ENCODE results near the gene HNRNPA1.
"Not testable (repeated sequence)": the region's sequence is repeated elsewhere in the genome, so short reads cannot be mapped to it uniquely, and the experiment has no call there.

HNRNPA1 gene

DNA sequence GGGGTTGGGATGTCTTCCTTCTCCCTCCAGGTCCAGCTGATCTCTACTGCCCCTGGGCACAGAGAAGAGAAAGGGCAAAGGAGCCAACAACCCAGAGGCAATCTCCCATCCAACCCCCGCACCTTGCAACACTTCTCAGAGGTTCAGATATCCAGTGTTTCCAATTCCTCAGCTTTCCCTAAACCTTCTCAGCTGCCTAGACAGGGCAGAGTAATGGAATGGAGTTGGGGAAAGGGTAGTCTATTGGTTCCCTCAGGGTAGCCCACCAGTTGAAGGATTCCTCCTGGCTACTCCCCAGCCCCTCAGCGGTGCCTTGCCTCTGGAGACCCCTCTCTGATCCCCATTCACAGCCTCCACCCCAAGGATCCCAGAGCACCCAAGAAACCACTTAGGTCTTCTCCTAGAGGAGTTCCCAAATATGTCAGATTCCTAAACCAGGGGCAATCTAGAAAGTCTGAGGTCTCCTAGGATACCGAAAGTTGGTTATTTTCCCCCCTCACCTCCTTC, 19.8 kb downstream of the HNRNPA1 start:
- no peak for DNase-seq

DNA sequence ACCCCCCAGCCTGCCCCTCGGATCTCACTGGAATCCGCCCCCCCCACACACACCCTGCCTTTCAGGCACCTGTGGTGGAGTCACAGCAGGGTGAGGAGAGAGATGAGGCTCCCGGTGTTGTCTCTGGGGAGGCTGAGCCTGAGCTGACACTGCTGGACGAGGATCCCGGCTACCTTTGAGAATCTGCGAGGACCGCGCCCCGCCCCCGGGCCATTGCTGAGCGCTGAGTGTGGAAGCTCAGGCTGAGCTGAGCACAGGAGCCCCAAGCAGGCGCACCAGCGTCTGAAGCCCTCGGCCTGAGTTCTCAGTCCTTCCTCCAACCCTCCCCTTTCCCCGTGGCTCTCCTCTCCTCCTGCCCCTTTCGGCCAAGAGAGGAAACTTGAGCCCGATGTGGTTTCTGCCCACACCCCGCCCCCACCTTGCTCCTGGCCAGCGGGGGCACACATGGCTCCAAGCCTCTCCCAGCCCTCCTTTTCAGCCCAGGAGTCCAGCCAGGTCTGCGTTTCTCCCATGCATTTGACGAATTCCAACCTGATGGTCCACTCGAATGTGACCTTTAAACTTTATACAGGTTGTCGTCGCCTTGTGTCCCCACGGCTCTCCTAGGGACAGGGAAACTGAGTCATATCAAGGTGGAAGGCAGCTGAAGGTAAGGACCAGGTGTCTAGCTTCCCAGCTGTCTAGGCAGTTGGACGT, 20.4 kb downstream of the HNRNPA1 start, which contains the start of gene NFE2:
Gene NFE2, minus strand, starts transcription at position 284 of the 696 bp plus-strand sequence. CDS start 5,767 bp downstream, outside the sequence.
- DNase-seq: no peak

DNA sequence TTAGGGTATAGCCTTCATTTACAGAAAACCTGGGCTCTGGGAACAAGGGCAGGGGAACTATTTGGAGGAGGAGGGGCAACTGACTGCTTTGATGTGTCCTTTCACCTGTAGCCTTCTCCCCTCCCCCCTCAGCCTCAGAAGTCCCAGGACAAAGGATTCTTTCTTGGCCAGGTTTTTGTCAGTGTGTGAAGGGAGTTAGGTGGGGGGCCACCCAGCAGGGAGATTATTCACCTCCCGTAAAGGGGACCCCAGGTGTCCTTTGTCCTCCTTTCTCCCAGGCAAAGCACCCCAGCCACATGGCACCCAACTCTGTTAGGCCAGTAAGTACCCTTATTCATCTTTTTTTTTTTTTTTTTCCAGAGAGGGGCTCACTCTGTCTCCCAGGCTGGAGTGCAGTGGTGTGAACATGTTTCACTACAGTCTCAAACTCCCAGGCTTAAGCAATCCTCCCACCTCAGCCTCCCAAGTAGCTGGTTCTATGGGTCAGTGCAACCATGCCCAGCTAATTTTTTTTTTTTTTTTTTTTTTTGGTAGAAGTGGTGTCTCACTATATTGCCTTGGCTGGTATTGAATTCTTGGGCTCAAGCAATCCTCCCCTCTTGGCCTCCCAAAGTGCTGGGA, 21.0 kb downstream of the HNRNPA1 start:
- no peak for DNase-seq

DNA sequence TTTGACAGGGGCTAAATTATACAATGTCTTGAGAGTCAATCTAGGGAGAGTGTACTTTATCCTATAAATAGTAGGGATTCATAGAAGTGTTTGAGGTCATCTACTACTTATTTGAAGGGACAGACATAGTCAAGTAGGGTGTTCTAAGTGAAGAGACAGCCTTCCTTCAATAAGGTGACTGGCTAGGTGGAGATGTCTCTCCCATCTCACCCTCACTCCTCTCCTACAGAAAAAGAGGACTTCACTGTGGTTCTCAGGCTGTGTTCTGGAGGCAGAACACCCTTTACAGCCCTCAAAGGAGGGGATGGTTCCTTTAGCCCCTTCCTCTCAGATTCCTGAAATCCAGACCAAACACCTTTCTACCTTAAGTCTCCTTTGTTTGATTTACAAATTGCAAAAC, 23.1 kb downstream of the HNRNPA1 start:
- no peak for DNase-seq

DNA sequence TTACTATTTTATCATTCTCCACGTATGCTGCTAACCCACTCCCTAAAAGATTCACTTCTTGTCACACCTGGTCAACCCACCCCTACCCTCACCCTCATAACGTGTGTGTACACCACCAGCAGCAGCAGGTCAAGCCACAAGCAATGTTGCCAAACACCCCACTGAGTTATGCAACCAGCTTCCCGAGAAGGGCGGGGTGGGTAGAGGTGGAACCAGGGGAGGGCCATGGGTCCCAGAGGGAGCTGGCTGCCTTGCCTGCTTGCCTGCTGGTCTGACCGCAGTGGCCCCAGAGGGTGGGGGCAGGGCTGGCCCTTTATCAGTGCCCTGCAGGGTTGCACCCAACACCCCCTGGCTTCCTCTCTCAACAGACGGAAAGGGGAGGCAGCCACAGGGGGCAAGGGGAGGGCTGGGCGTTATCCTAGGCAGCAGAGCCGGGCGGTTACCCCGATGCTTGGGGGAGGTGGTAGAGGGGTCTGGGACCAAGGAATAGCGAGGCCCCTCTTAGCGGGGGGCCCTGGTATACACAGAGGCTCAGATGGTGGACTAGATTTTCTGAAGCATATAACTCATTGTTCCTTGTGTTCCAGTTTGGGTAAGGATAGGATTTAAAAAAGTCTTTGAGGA, 23.8 kb downstream of the HNRNPA1 start:
- DNase-seq: peak; percentile 41

DNA sequence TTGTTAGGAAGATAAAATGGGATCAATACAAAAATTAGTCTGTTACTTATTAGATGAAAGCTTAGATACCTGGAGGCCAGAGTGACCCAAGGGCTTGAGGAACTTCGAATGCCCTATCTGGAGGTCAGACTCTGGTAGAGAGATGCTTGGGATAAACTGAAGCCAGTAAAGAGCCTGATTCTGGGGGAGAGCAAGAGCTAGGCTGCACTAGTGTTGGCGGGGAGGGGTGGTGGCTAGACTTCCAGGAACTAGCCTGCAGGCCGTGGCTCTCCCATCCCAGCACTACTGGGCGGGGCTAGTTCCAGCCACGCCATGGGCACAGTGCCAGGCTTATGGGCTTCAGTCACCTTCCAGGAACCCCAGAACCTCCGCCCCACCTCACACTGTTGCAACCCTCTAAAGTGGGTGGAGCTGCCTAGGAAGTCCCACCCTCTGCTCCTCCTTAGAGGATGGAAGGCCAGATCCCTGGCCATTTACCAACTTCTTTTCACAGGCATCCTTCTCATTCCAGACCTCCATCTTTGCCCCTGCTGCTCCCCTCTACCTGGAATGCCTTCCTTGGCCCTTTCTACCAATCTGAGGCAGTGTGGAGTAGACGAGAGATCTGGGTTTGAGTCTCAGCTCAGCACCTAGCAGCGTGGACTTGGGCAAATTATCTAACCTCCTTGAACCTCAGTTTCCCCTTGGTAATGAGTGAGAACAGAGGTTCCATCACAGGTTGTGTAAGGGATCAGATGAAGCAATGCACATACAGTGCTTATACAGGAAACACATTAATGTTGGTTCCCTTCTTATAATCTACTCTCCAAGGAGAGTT, 26.6 kb downstream of the HNRNPA1 start:
- DNase-seq: no peak

DNA sequence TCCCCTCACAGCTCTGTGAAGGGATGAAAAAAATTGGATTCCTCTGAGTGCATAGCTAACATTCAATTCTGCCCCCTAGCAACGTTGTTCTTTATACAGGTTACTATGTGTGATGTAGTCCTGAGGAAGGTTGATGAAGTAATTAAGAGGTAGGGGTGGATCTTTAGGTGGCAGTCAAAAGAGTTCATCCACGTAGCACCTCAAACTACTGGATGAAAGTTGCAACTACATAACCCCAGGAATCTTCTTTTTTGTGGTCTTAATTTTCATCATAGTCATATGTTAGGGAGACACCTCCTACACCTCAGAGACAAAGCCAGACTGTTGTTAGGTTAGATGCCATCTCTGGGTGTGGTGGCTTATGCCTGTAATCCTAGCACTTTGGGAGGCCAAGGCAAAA, 30.5 kb downstream of the HNRNPA1 start:
- no peak for DNase-seq

DNA sequence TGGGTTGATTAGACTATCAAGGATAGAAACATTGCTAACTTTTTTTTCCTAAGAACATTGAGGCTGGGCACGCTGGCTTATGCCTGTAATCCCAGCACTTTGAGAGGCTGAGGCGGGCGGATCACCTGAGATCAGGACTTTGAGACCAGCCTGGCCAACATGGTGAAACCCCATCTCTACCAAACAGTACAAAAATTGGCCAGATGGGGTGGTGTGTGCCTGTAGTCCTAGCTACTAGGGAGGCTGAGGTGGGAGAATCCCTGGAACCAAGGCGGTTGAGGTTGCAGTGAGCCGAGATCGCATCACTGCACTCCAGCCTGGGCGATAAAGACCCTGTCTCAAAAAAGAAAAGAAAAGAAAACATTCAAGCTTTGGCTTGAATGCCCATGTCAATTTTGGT, 31.8 kb downstream of the HNRNPA1 start:
- DNase-seq: not testable (repeated sequence)

DNA sequence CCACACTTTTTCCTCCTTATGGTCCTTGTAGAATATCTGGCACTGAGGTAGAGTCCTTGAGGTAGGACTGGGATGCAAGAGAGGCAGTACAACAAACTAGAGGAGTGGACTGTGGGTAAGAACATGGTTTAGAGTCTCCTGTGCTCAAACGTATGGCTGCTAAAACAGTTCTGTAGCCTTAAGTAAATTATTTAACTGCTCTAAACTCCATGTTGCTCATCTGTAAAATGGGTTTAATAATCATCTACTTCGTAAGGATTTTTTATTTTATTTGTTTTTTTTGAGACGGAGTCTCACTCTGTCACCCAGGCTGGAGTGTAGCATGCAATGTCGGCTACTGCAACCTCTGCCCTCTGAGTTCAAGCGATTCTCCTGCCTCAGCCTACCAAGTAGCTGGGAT, 40.8 kb downstream of the HNRNPA1 start:
- no peak for DNase-seq

DNA sequence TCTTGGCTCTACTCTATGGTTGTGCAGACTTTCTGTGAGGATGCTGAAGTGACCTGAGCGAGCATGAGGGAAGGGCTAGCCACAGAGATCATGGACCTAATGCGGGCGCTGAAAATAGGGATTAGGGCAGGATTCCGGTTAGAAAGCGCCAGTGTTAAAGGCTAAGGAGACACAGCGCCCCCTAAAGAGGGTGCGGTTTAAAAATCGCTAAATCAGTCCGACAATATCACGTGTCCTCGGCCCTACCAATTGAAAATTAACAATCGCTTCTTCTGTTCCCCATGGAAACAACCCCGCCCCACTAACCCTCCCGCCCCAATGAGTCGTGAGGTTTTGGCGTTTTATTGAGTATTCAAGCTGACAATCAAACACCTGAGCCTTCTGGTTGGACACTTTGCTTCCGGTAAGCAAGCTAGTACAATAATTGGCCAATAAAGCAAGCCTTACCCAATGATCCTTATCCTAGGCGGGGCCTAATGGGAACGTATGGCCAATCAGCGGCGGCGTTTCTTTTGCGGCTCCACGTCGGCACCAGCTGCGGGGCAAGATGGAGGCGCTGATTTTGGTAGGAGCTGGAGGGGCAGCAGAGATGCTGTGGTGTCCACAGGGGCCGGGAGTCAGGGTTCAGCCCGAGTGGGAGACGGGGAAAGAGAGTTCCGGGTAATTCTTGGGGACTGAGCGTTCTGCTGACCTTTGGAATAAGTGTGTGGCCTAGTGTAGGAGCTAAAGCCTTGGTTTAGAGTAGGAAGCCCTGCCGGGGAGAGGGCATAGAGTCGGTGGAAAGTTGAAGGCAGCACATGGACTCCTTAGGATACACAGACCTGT, 44.3 kb downstream of the HNRNPA1 start, which contains the start of gene COPZ1:
Gene COPZ1, plus strand, starts transcription at position 515 of the 825 bp plus-strand sequence. Its CDS starts 33 bp downstream, at position 548.
- peak; percentile 98 for DNase-seq

DNA sequence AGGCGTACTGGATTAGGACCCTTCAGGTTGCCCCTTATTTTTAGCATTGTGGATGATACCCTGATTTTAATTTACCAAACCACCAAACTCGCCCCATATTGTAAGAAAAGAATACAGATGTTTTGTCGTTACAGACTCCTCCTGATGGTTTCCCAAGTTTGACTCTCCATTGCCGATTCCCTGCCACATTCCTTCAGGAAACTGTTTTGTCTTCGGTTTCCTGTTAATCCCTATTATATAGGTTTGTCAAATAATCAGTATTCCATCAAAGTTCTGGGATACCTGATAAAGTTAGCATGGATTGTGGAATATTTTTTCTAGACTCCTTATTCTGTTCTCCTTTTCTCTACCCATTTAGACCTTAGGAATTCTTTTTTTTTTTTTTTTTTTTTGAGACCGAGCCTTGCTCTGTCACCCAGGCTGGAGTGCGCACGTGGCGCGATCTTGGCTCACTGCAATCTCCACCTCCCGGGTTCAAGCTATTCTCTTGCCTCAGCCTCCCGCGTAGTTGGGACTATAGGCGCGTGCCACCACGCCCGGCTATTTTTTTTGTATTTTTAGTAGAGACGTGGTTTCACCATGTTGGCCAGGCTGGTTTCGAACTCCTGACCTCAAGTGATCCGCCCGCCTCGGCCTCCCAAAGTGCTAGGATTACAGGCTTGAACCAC, 45.0 kb downstream of the HNRNPA1 start:
- not testable (repeated sequence) for DNase-seq

DNA sequence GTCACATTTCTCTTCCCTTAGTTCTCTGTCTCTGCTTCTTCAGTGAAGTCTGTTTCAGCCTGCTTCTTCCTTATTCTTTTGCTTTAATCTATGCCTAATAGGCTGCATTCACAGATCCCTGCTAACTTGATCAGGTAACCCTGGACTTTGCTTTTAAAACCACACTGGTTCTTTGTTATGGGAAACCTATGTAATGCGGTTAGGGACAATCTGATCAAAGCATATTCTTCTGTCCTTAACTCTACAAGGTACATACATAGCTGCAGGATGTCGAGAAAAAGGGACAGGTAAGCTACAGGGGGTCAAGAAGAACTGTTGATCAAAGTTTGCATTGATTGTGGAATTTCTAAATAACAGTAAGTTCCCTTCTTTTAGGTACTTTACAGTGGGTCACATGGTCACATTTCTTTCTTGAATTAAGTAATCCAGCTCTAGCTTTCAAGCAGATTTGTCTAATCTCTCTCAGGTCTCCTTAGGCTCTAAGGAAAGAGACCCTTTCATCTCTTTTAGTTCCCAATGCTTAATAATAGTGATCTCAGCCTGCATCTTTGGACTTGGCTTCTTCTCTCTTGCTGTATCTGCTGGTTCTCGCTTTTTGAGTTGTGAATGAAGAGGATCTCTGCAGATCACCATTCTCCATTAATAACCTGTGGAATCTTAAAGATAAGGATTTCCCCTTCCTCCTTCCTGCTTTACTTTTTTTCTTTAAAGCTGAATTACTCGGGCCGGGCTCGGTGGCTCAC, 48.2 kb downstream of the HNRNPA1 start:
- no peak for DNase-seq

DNA sequence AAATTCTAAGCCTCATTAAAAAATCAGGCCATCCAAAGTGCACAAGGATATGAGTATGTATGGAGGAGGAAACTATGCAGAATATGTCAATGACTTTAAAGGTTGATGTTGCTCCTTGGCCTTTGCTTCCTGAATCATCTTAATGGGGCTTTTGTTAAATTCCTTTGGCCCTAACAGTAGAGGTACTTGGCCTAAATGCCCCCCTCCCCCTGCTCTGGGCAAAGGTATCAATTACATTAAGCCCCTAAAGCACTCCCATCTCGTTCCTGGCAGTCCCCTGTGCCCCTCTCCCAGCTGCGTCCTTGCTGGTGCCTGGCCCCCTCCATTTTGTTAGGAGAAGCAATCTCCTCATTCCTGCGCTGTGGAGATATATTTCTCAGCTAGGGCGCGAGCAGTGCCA, 49.2 kb downstream of the HNRNPA1 start:
- DNase-seq: no peak

DNA sequence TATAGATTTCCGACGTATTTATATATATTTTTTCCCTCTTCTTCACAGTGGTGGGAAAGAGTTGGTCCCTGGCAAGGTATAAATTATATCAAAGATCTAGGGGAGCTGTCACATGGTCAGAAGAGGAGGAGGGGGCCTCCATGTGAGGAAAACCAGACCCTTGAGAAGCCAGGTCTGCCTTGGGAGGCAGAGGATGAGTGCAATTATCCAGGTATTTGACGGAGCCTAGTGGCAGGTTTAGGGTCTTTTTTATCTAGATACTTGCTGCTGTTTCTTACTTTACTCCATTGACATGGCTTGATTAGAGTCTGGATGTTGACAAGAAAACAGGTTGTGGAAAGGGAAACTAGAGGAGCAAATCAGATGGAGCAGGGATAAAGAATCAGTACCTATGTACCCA, 49.9 kb downstream of the HNRNPA1 start:
- no peak for DNase-seq

DNA sequence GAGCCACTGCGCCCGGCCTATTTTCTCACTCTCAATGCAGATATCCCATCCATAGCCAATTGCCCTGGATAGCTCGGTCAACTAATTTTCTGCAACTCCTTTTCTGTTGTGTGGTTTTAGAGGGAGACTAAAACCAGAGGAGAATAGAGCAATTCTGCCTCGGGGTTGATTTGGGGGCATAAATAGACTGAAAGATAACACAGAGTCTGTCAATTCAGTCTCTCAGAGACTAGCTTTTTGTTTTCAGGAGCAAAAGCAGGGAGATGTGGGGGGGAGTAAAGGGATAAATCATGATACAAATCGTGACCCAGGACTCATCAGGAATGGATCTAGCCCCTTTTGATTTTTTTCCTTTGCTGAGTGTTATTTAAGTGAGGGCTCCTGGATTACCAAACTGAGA, 50.9 kb downstream of the HNRNPA1 start:
- DNase-seq: no peak

DNA sequence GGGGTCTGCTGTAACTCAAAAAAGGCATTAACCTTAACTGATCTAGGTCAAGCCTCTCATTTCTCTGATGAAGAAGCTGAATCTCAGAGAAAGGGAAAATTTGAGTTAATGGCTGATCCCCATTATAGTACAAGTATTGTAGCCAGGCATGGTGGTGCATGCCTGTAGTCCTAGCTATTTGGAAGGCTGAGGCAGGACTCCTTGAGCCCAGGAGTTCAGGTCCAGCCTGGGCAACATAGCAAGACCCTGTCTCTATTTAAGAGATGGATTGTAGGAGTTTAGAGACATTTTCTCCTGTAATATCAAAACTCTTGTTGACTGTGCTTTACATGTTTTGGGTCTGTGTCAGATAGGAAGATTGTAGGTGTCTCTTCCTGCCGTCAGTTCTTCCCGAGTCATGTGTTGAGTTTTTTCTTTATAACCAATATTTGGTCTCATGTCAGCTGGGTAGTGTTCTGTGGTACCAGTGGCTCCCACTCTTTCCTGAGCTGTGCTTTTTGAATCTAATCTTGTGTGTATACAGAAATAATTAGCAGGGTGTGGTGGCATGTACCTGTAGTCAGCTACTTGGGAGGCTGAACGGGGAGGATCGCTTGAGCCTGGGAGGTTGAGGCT, 53.0 kb downstream of the HNRNPA1 start:
- DNase-seq: no peak
